GM12872 (cell line): ENCODE data around the gene ALS2.
A peak's percentile ranks its signal among the peaks of the same experiment; 100 is the strongest.

Source experiments
- CTCF ChIP-seq: IDR thresholded peaks from 3 replicates; pipeline ENCODE4 v1.5.1; 2011; ENCODE audit warnings: low read depth, mild to moderate bottlenecking, low read length, moderate library complexity; ENCODE audit not compliant: insufficient read depth

The ALS2 gene

DNA sequence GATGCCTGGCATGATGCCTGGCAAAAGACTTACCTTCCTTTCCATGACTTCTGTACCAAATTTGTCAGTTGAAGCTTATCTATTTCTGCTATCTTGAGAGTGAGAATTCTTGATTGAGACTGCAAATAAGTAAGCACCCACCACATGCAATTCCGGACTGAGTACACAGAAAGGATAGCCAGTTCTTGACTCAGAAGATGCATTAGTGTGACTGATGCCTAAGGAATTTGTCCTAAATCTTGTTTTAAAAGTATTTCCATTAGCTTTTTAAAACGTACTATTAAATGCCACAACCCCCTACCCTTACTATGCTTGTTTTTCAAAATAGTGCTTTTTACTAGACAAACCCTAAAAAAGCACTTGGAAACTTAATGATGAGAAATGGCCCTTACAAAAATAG is 82.8 kb downstream of the ALS2 start:
- no peak for TF ChIP-seq CTCF

GRCh38 chr2:201696151-201696659 is 84.5 kb downstream of the ALS2 start:
- TF ChIP-seq CTCF: no peak

GRCh38 chr2:201685156-201685555 is 95.6 kb downstream of the ALS2 start:
- TF ChIP-seq CTCF: no peak

- peak; percentile 77 for TF ChIP-seq CTCF
Measured at GRCh38 chr2:201680743-201681142, 100.0 kb downstream of the ALS2 start.

- no peak for TF ChIP-seq CTCF
Measured at GRCh38 chr2:201678401-201678800, 102.3 kb downstream of the ALS2 start.

DNA sequence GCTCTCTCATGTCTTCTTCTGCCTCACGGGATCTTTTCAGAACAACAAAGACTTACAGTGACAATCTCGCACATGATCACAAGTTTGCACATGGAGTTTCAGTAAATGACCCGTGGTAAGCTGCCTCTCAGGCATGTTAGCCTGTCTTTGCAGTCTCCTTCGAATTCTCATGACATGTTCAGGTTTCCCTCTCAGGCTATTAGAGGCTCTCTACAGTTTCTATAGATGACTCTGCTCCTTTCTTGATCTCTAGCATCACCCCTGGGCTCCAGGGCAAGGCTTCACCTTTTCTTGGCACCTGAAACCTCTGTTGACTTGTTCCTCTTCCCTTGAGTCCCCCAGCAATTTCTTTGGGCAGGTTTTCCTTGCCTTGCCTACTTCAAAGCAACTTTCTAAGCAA is 105.3 kb downstream of the ALS2 start:
- TF ChIP-seq CTCF: no peak

DNA sequence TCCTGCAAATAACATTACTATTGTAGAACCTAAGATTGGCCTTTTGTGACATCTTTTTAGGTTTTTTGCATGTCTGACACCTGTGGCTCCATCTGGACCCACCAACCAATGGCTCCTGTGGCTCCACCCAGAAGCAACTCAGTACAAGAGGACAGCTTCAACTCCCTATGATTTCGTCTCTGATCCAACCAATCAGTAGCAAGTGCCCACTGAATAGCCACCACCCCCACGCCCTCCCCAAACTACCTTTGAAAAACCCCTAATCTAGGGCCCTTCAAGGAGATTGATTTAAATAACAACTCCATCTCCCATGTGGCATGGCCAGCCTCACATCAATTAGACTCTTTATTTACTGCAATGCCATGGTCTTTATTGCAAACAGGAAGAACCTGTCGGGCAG is 105.9 kb downstream of the ALS2 start:
- TF ChIP-seq CTCF: no peak

- TF ChIP-seq CTCF: no peak
Measured at GRCh38 chr2:201674298-201674697, 106.4 kb downstream of the ALS2 start.
